ENCODE results near the gene RNF223. TPM values are rescaled to one million over a fixed set of nuclear protein-coding genes. Genes with fewer than 3 reads are reported as not detected.

RNF223 gene
- total and polyA plus RNA-seq, 2 donors (not counting 3 experiments of a cell fraction or from before 2014, with no cell fraction given): not detected

DNA sequence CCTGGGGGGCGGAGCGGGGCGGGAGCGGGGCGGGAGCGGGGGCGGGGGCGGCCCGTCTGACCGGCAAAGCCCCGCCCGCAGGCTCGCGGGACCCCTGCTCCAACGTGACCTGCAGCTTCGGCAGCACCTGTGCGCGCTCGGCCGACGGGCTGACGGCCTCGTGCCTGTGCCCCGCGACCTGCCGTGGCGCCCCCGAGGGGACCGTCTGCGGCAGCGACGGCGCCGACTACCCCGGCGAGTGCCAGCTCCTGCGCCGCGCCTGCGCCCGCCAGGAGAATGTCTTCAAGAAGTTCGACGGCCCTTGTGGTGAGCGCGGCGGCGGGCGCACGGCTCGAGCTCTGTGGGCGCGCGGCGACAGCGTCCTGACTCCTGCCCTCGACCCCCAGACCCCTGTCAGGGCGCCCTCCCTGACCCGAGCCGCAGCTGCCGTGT, 33.0 kb downstream of the RNF223 start:
- Histone ChIP-seq H2AFZ (ENCODE audit: low read depth, low read length) (no peak overlapping the region), H3K27me3 (ENCODE audit: control insufficient read depth in 2 of 2, insufficient read depth in 2 of 2, low read length in 2 of 2) (no peaks in the 10 kb centered on the region), H3K4me2 (ENCODE audit: insufficient read depth, low read length) (no peak overlapping the region), H3K27ac (ENCODE audit: insufficient read depth, low read depth, low read length) (no peak overlapping the region), H3K9me3 (replicated peaks; ENCODE audit: control insufficient read depth, insufficient read depth, low read length) (no peaks in the 10 kb centered on the region), H3K36me3 (ENCODE audit: control insufficient read depth in 2 of 2, extremely low read depth in 1 of 2, insufficient read depth in 2 of 2, low read length in 2 of 2) (peaks cover 0 to 11% of the 10 kb centered on the region in 2 experiments), H3K9ac (replicated peaks; ENCODE audit: extremely low read depth, insufficient read depth, low read length) (no peak overlapping the region), H3K9me1 (replicated peaks; ENCODE audit: control insufficient read depth, extremely low read depth, insufficient read depth, low read length) (no peaks in the 10 kb centered on the region), H4K20me1 (replicated peaks; ENCODE audit: control insufficient read depth, extremely low read depth, insufficient read depth, low read length) (no peaks in the 10 kb centered on the region), H3K4me1 (ENCODE audit: control insufficient read depth, extremely low read depth, insufficient read depth, low read length) (peaks cover 7% of the 10 kb centered on the region), H3K4me3 (replicated peaks in 1 of 3; ENCODE audit: insufficient read depth in 1 of 3, low read depth in 1 of 3, low read length in 3 of 3) (no peak overlapping the region), H3K79me2 (ENCODE audit: control insufficient read depth, insufficient read depth, low read length) (no peaks in the 10 kb centered on the region)
- no peak for DNase-seq (ENCODE audit: low read depth, low spot score)
- no peak for TF ChIP-seq EZH2 (IDR thresholded peaks at IDR 0.05; ENCODE audit: borderline replicate concordance, low read depth, low read length, severe bottlenecking)
- TF ChIP-seq, protein P1, sequence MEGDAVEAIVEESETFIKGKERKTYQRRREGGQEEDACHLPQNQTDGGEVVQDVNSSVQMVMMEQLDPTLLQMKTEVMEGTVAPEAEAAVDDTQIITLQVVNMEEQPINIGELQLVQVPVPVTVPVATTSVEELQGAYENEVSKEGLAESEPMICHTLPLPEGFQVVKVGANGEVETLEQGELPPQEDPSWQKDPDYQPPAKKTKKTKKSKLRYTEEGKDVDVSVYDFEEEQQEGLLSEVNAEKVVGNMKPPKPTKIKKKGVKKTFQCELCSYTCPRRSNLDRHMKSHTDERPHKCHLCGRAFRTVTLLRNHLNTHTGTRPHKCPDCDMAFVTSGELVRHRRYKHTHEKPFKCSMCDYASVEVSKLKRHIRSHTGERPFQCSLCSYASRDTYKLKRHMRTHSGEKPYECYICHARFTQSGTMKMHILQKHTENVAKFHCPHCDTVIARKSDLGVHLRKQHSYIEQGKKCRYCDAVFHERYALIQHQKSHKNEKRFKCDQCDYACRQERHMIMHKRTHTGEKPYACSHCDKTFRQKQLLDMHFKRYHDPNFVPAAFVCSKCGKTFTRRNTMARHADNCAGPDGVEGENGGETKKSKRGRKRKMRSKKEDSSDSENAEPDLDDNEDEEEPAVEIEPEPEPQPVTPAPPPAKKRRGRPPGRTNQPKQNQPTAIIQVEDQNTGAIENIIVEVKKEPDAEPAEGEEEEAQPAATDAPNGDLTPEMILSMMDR (IDR thresholded peaks at IDR 0.05; ENCODE audit: extremely low read depth in 1 of 2, insufficient read depth in 1 of 2, low read depth in 1 of 2, low read length in 2 of 2): no peak
- no peak for TF ChIP-seq MYC (IDR thresholded peaks at IDR 0.05; ENCODE audit: low read depth, low read length)
- no peak for TF ChIP-seq POLR2AphosphoS5 (IDR thresholded peaks at IDR 0.05; ENCODE audit: insufficient read depth, low read depth, low read length)
- TF ChIP-seq FOS (IDR thresholded peaks at IDR 0.05; ENCODE audit: borderline replicate concordance, insufficient read depth, low read length): no peak
- no peak for TF ChIP-seq JUN (IDR thresholded peaks at IDR 0.05; ENCODE audit: borderline replicate concordance, insufficient read depth, insufficient read length, low read depth)
- TF ChIP-seq, protein P2, sequence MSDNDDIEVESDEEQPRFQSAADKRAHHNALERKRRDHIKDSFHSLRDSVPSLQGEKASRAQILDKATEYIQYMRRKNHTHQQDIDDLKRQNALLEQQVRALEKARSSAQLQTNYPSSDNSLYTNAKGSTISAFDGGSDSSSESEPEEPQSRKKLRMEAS (IDR thresholded peaks at IDR 0.05; ENCODE audit: insufficient read depth, insufficient read length): no peak
- TF ChIP-seq POLR2A (IDR thresholded peaks at IDR 0.05; ENCODE audit: low read depth, low read length): no peak
- TF ChIP-seq GATA2 (IDR thresholded peaks at IDR 0.05; ENCODE audit: insufficient read depth, insufficient read length, low read depth, low read length): no peak
- CTCF ChIA-PET: interaction anchor here (1.0 to 2.1 kb wide), 8 partner anchors 9 to 81 kb away, joined by 3 to 12 read pairs (median 5); no protein-coding TSS in a partner anchor
- no TSS peak for BruUV-seq (replicated peaks)
- dilution Hi-C loops (cut with MboI; ENCODE audit: extremely low pct_ligation_motif_present, low sequenced_read_pairs) (no loop called here), intact Hi-C loops (cut with micrococcal nuclease) (loop anchor here (2.0 kb wide), 2 partner anchors 20 to 76 kb away; partner anchors contain the start of genes AGRN and C1orf159)
- no peak for FAIRE-seq
- POLR2A ChIA-PET: no interaction called here
